ENCODE data around the gene CBFA2T3. TPM values are rescaled to one million over a fixed set of nuclear protein-coding genes. Genes with fewer than 3 reads are reported as not detected.

CBFA2T3 gene
- total and polyA plus RNA-seq, 2 of the 8 experiments (the other 6 are each of a cell fraction or from before 2014, with no cell fraction given) = 0.51 to 1.3 TPM

DNA sequence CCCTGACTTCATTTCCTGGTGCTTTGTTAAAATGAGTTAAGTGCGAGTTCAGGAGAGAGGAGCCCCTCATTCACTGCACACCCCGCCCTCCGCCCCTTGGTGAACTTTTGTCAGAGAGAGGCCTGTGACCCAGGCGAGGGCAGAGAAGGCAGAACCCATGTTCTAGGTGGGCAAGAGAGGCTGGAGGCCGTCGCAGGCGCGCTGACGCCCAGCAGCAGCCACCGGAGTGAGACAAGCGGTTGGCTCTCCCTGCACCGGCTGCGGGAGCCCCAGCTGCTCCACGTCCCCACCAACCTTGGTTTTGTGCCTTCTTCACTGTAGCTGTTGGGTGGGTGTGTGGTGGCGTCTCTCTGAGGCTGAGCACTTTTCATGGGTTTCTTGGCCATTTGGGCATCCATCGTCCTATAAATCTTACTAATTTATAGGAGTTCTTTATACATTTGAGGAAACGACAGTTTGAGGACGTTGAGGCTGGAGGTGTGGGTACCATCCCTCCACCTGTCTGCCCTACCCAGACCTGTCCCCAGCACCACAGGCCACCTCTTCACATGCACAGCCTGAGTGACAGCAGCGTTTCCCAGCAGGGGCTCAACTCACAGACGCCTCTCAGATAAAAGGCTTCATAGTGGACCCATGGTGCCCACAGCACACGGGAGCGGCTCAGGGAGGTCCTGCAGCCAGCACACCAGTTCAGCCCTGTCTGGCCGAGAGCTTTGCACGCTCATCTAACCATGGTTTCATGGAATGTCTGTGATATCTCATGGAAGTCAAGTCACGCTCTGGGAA lies 45.2 kb upstream of the CBFA2T3 start:
- Histone ChIP-seq H4K5ac (ENCODE audit: insufficient read length, low read depth, low read length) (no peak overlapping the region), H3K4me3 (ENCODE audit: extremely low read depth in 1 of 4, insufficient read depth in 2 of 4, low read depth in 3 of 4, low read length in 4 of 4) (no peak overlapping the region), H2BK20ac (ENCODE audit: low read length) (no peak overlapping the region), H3K23ac (ENCODE audit: insufficient read length) (no peak overlapping the region), H4K8ac (ENCODE audit: extremely low read depth, insufficient read depth, low read length) (no peak overlapping the region), H3K27ac (ENCODE audit: low read depth, low read length) (no peak overlapping the region), H3K79me1 (ENCODE audit: low read depth, low read length) (no peaks in the 10 kb centered on the region; the same call in none of the 2 replicates), H3K9me3 (ENCODE audit: insufficient read depth in 2 of 2, low read depth in 1 of 2, low read length in 1 of 2) (no peaks in the 10 kb centered on the region), H3K23me2 (ENCODE audit: low read depth, low read length) (peaks cover 1% of the 10 kb centered on the region; the same call in 1 of the 2 replicates), H3K4ac (replicated peaks; ENCODE audit: insufficient read length, low read depth, low read length) (no peak overlapping the region), H3K79me2 (ENCODE audit: control insufficient read depth in 1 of 2, insufficient read depth in 2 of 2, low read length in 2 of 2) (no peaks in the 10 kb centered on the region), H2BK12ac (ENCODE audit: low read depth, low read length) (no peak overlapping the region), H2BK5ac (ENCODE audit: low read depth, low read length) (no peak overlapping the region), H4K91ac (replicated peaks; ENCODE audit: insufficient read length, low read length) (no peak overlapping the region), H3K56ac (replicated peaks; ENCODE audit: insufficient read length, low read depth, low read length) (no peak overlapping the region), H3K36me3 (ENCODE audit: control insufficient read depth in 2 of 4, insufficient read depth in 4 of 4, low read length in 3 of 4) (no peaks in the 10 kb centered on the region), H3K18ac (ENCODE audit: extremely low read depth, low read length) (no peak overlapping the region), H3K4me1 (replicated peaks in 1 of 4; ENCODE audit: control insufficient read depth in 3 of 4, insufficient read depth in 4 of 4, low read length in 3 of 4) (peaks cover 0 to 2% (median 0%) of the 10 kb centered on the region in 4 experiments; a peak in 2 of 7 replicates), H3K27me3 (replicated peaks in 1 of 4; ENCODE audit: control insufficient read depth in 3 of 4, extremely low read depth in 1 of 4, insufficient read depth in 3 of 4, low read length in 3 of 4) (peaks cover 0 to 2% (median 0%) of the 10 kb centered on the region in 4 experiments; a peak in 1 of 7 replicates), H2AFZ (ENCODE audit: low read length) (no peak overlapping the region), H3K9ac (replicated peaks in 1 of 4; ENCODE audit: extremely low read depth in 1 of 4, low read depth in 3 of 4, low read length in 3 of 4) (no peak overlapping the region), H4K20me1 (replicated peaks in 1 of 2; ENCODE audit: control insufficient read depth in 1 of 2, insufficient read depth in 2 of 2, low read length in 2 of 2) (peaks cover 0 to 5% of the 10 kb centered on the region in 2 experiments), H3K4me2 (ENCODE audit: insufficient read depth in 1 of 2, low read depth in 2 of 2, low read length in 2 of 2) (no peak overlapping the region), H2BK15ac (ENCODE audit: low read length) (no peak overlapping the region), H2BK120ac (replicated peaks; ENCODE audit: low read depth, low read length) (no peak overlapping the region), H2AK5ac (ENCODE audit: low read depth, low read length) (no peak overlapping the region), H3K14ac (ENCODE audit: insufficient read length) (no peak overlapping the region)
- no peak for TF ChIP-seq CHD1 (IDR thresholded peaks at IDR 0.05; ENCODE audit: low read depth, low read length)
- no peak for TF ChIP-seq BACH1 (IDR thresholded peaks at IDR 0.05; ENCODE audit: low read length)
- no peak for TF ChIP-seq CEBPB (IDR thresholded peaks at IDR 0.05; ENCODE audit: low read depth, low read length)
- no peak for TF ChIP-seq RXRA (IDR thresholded peaks at IDR 0.05; ENCODE audit: insufficient read depth, low read depth, low read length)
- TF ChIP-seq SIX5 (IDR thresholded peaks at IDR 0.05; ENCODE audit: low read depth, low read length) = no peak
- 89% methylated on average over 24 of the region's 25 CpGs; no CpG with 5 or more reads in 1 of the 2 experiments for WGBS, 2 experiments (ENCODE audit: extremely low coverage in 1 of 2, insufficient coverage in 1 of 2, insufficient read length in 1 of 2, insufficient replicate concordance in 2 of 2, low coverage in 1 of 2, low lambda C conversion rate in 2 of 2, missing lambda C conversion rate in 1 of 2)
- ChIA-PET POLR2A (ENCODE audit: partially characterized antibody) (no interaction called here), CTCF (ENCODE audit: partially characterized antibody) (no interaction called here)
- FAIRE-seq (no peak), DNase-seq (ENCODE audit: low read depth in 1 of 2, low spot score in 2 of 2) (no peak)
